H1 (cell line): ENCODE measurements around the gene DNAAF5. TPM values are rescaled to one million over a fixed set of nuclear protein-coding genes. Genes with fewer than 3 reads are reported as not detected.

Source experiments
- ASH2L ChIP-seq: fragments of 200-600, 300-600 bp; sonication (generic); IDR thresholded peaks from one replicate; pipeline ENCODE4 v1.7.1; 2017; ENCODE audit warnings: low read length
- ATF3 ChIP-seq: IDR thresholded peaks from 2 replicates; pipeline ENCODE4 v1.6.1; 2011; ENCODE audit warnings: low read depth, mild to moderate bottlenecking, low read length; ENCODE audit not compliant: insufficient read depth
- BCL11A ChIP-seq, 2 experiments: IDR thresholded peaks; one replicate each; pipeline ENCODE4 v1.6.1; 2011; ENCODE audit warnings: low read depth in 2 of 2, low read length in 2 of 2, mild to moderate bottlenecking in 2 of 2
- CHD1 ChIP-seq: IDR thresholded peaks from 2 replicates; pipeline ENCODE4 v1.6.1; 2012; ENCODE audit warnings: low read depth, low read length, improper control_type of control experiment
- CTBP2 ChIP-seq: IDR thresholded peaks from 2 replicates; pipeline ENCODE4 v1.7.0; 2011; ENCODE audit warnings: borderline replicate concordance, mild to moderate bottlenecking, moderate library complexity, mixed read lengths, low read length; ENCODE audit not compliant: insufficient read depth, insufficient read length
- CTCF ChIP-seq, 3 experiments: IDR thresholded peaks; 1 replicate in 2 of 3; 2 replicates in 1 of 3; pipeline versions ENCODE4 v1.5.1 to v1.6.1; 2011; ENCODE audit warnings: low read length in 3 of 3, mild to moderate bottlenecking in 3 of 3, inconsistent platforms in 2 of 3, low read depth in 1 of 3, moderate library complexity in 1 of 3; ENCODE audit not compliant: insufficient read depth in 1 of 3; ENCODE audit errors: control extremely low read depth in 1 of 3
- HDAC2 ChIP-seq, 2 experiments: fragments of 300-600 bp in 1 of 2; sonication (generic) in 1 of 2; IDR thresholded peaks; 2 replicates each; pipeline ENCODE4 v1.6.1; 2011 to 2012; ENCODE audit warnings: low read depth in 2 of 2, low read length in 2 of 2, mild to moderate bottlenecking in 2 of 2, moderate library complexity in 2 of 2, borderline replicate concordance in 1 of 2, inconsistent platforms in 1 of 2
- JUND ChIP-seq: IDR thresholded peaks from 2 replicates; pipeline ENCODE4 v1.6.1; 2011; ENCODE audit warnings: mild to moderate bottlenecking, improper control_type of control experiment, low read length
- KDM1A ChIP-seq: fragments of 200-600, 300-600 bp; sonication (generic); IDR thresholded peaks from 2 replicates; pipeline ENCODE4 v1.7.1; 2016; ENCODE audit warnings: mild to moderate bottlenecking, low read length, borderline replicate concordance
- MAX ChIP-seq: IDR thresholded peaks from 2 replicates; pipeline ENCODE4 v1.6.1; 2012; ENCODE audit warnings: inconsistent platforms
- NANOG ChIP-seq: IDR thresholded peaks from 2 replicates; pipeline ENCODE4 v1.6.1; 2011; ENCODE audit warnings: low read length, low read depth, mild to moderate bottlenecking, inconsistent platforms; ENCODE audit not compliant: insufficient read depth, poor library complexity, severe bottlenecking
- POLR2AphosphoS5 ChIP-seq: IDR thresholded peaks from 2 replicates; pipeline ENCODE4 v1.6.1; 2011; ENCODE audit warnings: low read depth, low read length
- RBBP5 ChIP-seq: IDR thresholded peaks from 2 replicates; pipeline ENCODE4 v1.7.1; 2012; ENCODE audit warnings: low read depth, mild to moderate bottlenecking, inconsistent platforms, low read length, moderate library complexity, borderline replicate concordance
- RFX5 ChIP-seq: IDR thresholded peaks from 2 replicates; pipeline ENCODE4 v1.6.1; 2011; ENCODE audit warnings: low read depth, low read length, improper control_type of control experiment, borderline replicate concordance
- SAP30 ChIP-seq: fragments of 300-600 bp; sonication (generic); IDR thresholded peaks from 2 replicates; pipeline ENCODE4 v1.7.1; 2012; ENCODE audit warnings: low read length, moderate library complexity, mild to moderate bottlenecking, inconsistent platforms; ENCODE audit not compliant: insufficient read depth, insufficient replicate concordance
- SIX5 ChIP-seq: IDR thresholded peaks from 2 replicates; pipeline ENCODE4 v1.6.1; 2011; ENCODE audit warnings: mild to moderate bottlenecking, low read depth, low read length
- USF2 ChIP-seq: IDR thresholded peaks from 2 replicates; pipeline ENCODE4 v1.6.1; 2011; ENCODE audit warnings: low read length, improper control_type of control experiment
- polyA plus RNA-seq, 7 experiments: library from polyadenylated mRNA; depleted of rRNA in 3 of 7; stranded (reverse) in 5 of 7; unstranded in 2 of 7; fragments of >200 nt in 5 of 7; fragments of 200-250 nt in 2 of 7; gene quantifications; 1 replicate in 5 of 7; 2 replicates in 1 of 7; 4 replicates in 1 of 7; pipeline versions ENCODE4 v1.2.1 to v1.2.3, GENCODE V29; 2011 to 2013; ENCODE audit warnings: missing spikeins in 2 of 7, mixed read lengths in 2 of 7
- total RNA-seq: library from RNA; stranded (reverse); fragmentation: NEBNext Ultra II Directional; extraction: Animal tissue kit (Norgen Biotek cat#: 25700); gene quantifications from 2 replicates; pipeline ENCODE4 v1.2.1, GENCODE V29; 2021

Gene DNAAF5
- total and polyA plus RNA-seq, 2 of the 8 experiments (the other 6 are each of a cell fraction or from before 2014, with no cell fraction given) = 55.1 to 95.9 TPM

- TF ChIP-seq USF2 (peak; percentile 64), SIX5 (no peak), HDAC2 (IDR thresholded peaks at IDR 0.05; ENCODE audit: borderline replicate concordance in 1 of 2, low read depth in 2 of 2, low read length in 2 of 2) (no peak), RBBP5 (no peak), NANOG (no peak), MAX (peak; percentile 82), SAP30 (no peak), ATF3 (0 out of 2 replicates have a peak, but pooled peaks have one; percentile 18), CHD1 (no peak), ASH2L (no peak), KDM1A (peak; percentile 39; the same call in 1 of the 2 replicates), CTCF (IDR thresholded peaks at IDR 0.05; ENCODE audit: control extremely low read depth in 1 of 3, insufficient read depth in 1 of 3, low read depth in 1 of 3, low read length in 3 of 3) (peak; percentile 65 to 96 (median 86)), POLR2AphosphoS5 (no peak), BCL11A (IDR thresholded peaks at IDR 0.05; ENCODE audit: low read depth in 2 of 2, low read length in 2 of 2) (no peak), RFX5 (no peak), CTBP2 (no peak), JUND (no peak)
Measured at GRCh38 chr7:822692-823276, 96.3 kb downstream of the DNAAF5 start (continued).
